Thymus (tissue), 11 donors: ENCODE measurements around the gene KCNMA1. TPM values are rescaled to one million over a fixed set of nuclear protein-coding genes. Genes with fewer than 3 reads are reported as not detected.
A peak's percentile ranks its signal among the peaks of the same experiment; 100 is the strongest.
"Not testable (repeated sequence)": the region's sequence is repeated elsewhere in the genome, so short reads cannot be mapped to it uniquely, and the experiment has no call there.

ENCODE experiments used
- DNase-seq, 9 donors: peaks; one replicate each; pipeline ENCODE4 v3.0.0-alpha.2; 2013; ENCODE audit warnings: low spot score in 9 of 9, low read depth in 6 of 9, missing footprints in 1 of 9
- H3K27ac ChIP-seq, 2 donors: one replicate each; pipeline ENCODE4 v1.5.1; 2013; ENCODE audit warnings: control low read depth in 1 of 2, low read depth in 1 of 2, low read length in 1 of 2, mild to moderate bottlenecking in 1 of 2, moderate library complexity in 1 of 2
- H3K27me3 ChIP-seq, 2 donors: one replicate each; pipeline ENCODE4 v1.5.1; 2013; ENCODE audit warnings: low read length in 1 of 2; ENCODE audit not compliant: control insufficient read depth in 2 of 2, insufficient read depth in 1 of 2
- H3K36me3 ChIP-seq, 2 donors: one replicate each; pipeline ENCODE4 v1.5.1; 2013; ENCODE audit warnings: low read length in 1 of 2, mild to moderate bottlenecking in 1 of 2, moderate library complexity in 1 of 2; ENCODE audit not compliant: control insufficient read depth in 2 of 2, insufficient read depth in 2 of 2
- H3K4me1 ChIP-seq, 2 donors: one replicate each; pipeline ENCODE4 v1.5.1; 2013; ENCODE audit warnings: low read length in 2 of 2; ENCODE audit not compliant: control insufficient read depth in 2 of 2, insufficient read depth in 2 of 2
- H3K4me3 ChIP-seq, 2 donors: one replicate each; pipeline ENCODE4 v1.5.1; 2013; ENCODE audit warnings: low read length in 2 of 2, control low read depth in 1 of 2, mild to moderate bottlenecking in 1 of 2
- H3K9me3 ChIP-seq, 2 donors: one replicate each; pipeline ENCODE4 v1.5.1; 2013; ENCODE audit warnings: low read length in 1 of 2, mild to moderate bottlenecking in 1 of 2; ENCODE audit not compliant: control insufficient read depth in 2 of 2, insufficient read depth in 1 of 2
- WGBS: extraction: QIAGEN DNeasy Blood & Tissue Kit; methylation state at CpG from one replicate; pipeline ENCODE4 v1.1.7; 2013; 5-methylcytosine and 5-hydroxymethylcytosine counted together
- polyA plus RNA-seq: library from polyadenylated mRNA; stranded (reverse); fragments of 200-250 nt; gene quantifications from one replicate; pipeline ENCODE4 v1.2.3, GENCODE V29; 2013
- total RNA-seq: library from RNA; stranded (reverse); fragments of 120-200 nt; gene quantifications from one replicate; pipeline ENCODE4 v1.2.4, GENCODE V29; 2013
- donor health status: healthy.

KCNMA1 gene
- total and polyA plus RNA-seq, 2 donors: 1.9 to 12.9 TPM

GRCh38 chr10:77339872-77340271 lies 297.7 kb downstream of the KCNMA1 start:
- not testable (repeated sequence) for H3K9me3 ChIP-seq, H3K4me1 ChIP-seq, H3K27ac ChIP-seq, H3K4me3 ChIP-seq, DNase-seq, H3K36me3 ChIP-seq, H3K27me3 ChIP-seq

GRCh38 chr10:77339166-77339565 lies 298.4 kb downstream of the KCNMA1 start:
- H3K4me1 ChIP-seq: no peaks in the 10 kb centered on the region
- no peak overlapping the region for H3K27ac ChIP-seq
- H3K27me3 ChIP-seq: no peaks in the 10 kb centered on the region
- no peaks in the 10 kb centered on the region for H3K36me3 ChIP-seq
- 95% methylated on average over 1 of the region's 1 CpG for WGBS
- DNase-seq: no peak
- H3K9me3 ChIP-seq: no peaks in the 10 kb centered on the region
- H3K4me3 ChIP-seq: no peak overlapping the region

- no peaks in the 10 kb centered on the region for H3K36me3 ChIP-seq
- DNase-seq: no peak
- WGBS: 93% methylated on average over 4 of the region's 4 CpGs
- H3K9me3 ChIP-seq: no peaks in the 10 kb centered on the region
- H3K27ac ChIP-seq: no peak overlapping the region
- no peak overlapping the region for H3K4me3 ChIP-seq
- no peaks in the 10 kb centered on the region for H3K4me1 ChIP-seq
- no peaks in the 10 kb centered on the region for H3K27me3 ChIP-seq
These were observed 299.5 kb downstream of the KCNMA1 start for GRCh38 chr10:77338143-77338542.

- 95% methylated on average over 2 of the region's 2 CpGs for WGBS
- no peak for DNase-seq
- H3K4me1 ChIP-seq: no peaks in the 10 kb centered on the region
- no peaks in the 10 kb centered on the region for H3K27me3 ChIP-seq
- no peaks in the 10 kb centered on the region for H3K36me3 ChIP-seq
- H3K9me3 ChIP-seq: no peaks in the 10 kb centered on the region
- no peak overlapping the region for H3K4me3 ChIP-seq
- H3K27ac ChIP-seq: no peak overlapping the region
These were observed 303.1 kb downstream of the KCNMA1 start for GRCh38 chr10:77334501-77334900.

- Histone ChIP-seq H3K9me3 (no peaks in the 10 kb centered on the region), H3K36me3 (no peaks in the 10 kb centered on the region), H3K27ac (no peak overlapping the region), H3K4me3 (no peak overlapping the region), H3K4me1 (no peaks in the 10 kb centered on the region), H3K27me3 (no peaks in the 10 kb centered on the region)
- DNase-seq: no peak
- WGBS: 85% methylated on average over 8 of the region's 8 CpGs
These were observed 303.8 kb downstream of the KCNMA1 start for GRCh38 chr10:77333610-77334340.

- H3K4me3 ChIP-seq: no peak overlapping the region
- H3K9me3 ChIP-seq: no peaks in the 10 kb centered on the region
- H3K27me3 ChIP-seq: no peaks in the 10 kb centered on the region
- no peaks in the 10 kb centered on the region for H3K36me3 ChIP-seq
- H3K4me1 ChIP-seq: no peaks in the 10 kb centered on the region
- H3K27ac ChIP-seq: no peak overlapping the region
- no peak for DNase-seq
These were observed 305.4 kb downstream of the KCNMA1 start for GRCh38 chr10:77332256-77332655.

- Histone ChIP-seq H3K4me3 (no peak overlapping the region), H3K36me3 (no peaks in the 10 kb centered on the region), H3K9me3 (no peaks in the 10 kb centered on the region), H3K4me1 (no peaks in the 10 kb centered on the region), H3K27me3 (no peaks in the 10 kb centered on the region), H3K27ac (no peak overlapping the region)
- WGBS: 71% methylated on average over 6 of the region's 6 CpGs
- DNase-seq: peak in 3 of 9 donors; percentile 13 to 33 (median 13)
These were observed 309.3 kb downstream of the KCNMA1 start for GRCh38 chr10:77328272-77328816.

- H3K27ac ChIP-seq: no peak overlapping the region
- 81% methylated on average over 4 of the region's 4 CpGs for WGBS
These were observed 312.4 kb downstream of the KCNMA1 start for GRCh38 chr10:77325233-77325537.

GRCh38 chr10:77321838-77322237 lies 315.8 kb downstream of the KCNMA1 start:
- 87% methylated on average over 3 of the region's 3 CpGs for WGBS
- Histone ChIP-seq H3K27ac (no peak overlapping the region), H3K9me3 (no peaks in the 10 kb centered on the region)

More at GRCh38 chr10:77325233-77325537, 312.4 kb downstream of the KCNMA1 start:
- H3K36me3 ChIP-seq: no peaks in the 10 kb centered on the region
- no peak for DNase-seq
- no peaks in the 10 kb centered on the region for H3K4me1 ChIP-seq
- no peaks in the 10 kb centered on the region for H3K9me3 ChIP-seq
- H3K27me3 ChIP-seq: no peaks in the 10 kb centered on the region
- H3K4me3 ChIP-seq: no peak overlapping the region

More at GRCh38 chr10:77321838-77322237, 315.8 kb downstream of the KCNMA1 start:
- H3K27me3 ChIP-seq: no peaks in the 10 kb centered on the region
- no peaks in the 10 kb centered on the region for H3K36me3 ChIP-seq
- DNase-seq: no peak
- no peak overlapping the region for H3K4me3 ChIP-seq
- no peaks in the 10 kb centered on the region for H3K4me1 ChIP-seq
